ENCODE results near the gene YIPF2.
"Not testable (repeated sequence)": the region's sequence is repeated elsewhere in the genome, so short reads cannot be mapped to it uniquely, and the experiment has no call there.

The YIPF2 gene

DNA sequence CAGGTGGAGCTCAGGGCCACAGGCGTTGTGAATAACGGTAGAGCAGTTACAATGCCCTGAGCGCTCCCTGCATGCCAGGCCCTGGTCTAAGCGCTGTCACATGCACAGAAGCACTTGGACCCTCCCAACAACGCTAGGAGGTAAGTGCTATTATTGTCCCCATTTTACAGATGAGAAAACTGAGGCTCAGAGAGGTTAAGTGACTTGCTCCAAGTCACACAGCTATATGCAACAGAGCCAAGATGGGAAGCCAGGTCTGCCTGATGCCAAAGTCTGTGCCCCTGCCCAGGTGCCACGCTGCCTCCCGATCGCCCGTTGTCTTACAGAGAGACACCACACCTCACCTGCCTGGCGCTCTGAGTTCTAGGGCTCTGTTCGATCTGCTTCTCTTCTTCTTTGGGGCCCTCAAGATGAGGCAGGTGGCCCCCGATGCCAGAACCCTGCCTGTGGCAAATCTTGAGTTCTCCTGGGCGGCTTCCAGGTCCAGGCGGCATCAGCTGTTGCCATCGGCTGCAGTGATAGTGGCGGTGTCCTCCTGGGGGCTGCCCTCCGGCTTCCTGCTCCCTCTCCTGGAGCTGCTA, 20.0 kb downstream of the YIPF2 start:
- no peak for DNase-seq

DNA sequence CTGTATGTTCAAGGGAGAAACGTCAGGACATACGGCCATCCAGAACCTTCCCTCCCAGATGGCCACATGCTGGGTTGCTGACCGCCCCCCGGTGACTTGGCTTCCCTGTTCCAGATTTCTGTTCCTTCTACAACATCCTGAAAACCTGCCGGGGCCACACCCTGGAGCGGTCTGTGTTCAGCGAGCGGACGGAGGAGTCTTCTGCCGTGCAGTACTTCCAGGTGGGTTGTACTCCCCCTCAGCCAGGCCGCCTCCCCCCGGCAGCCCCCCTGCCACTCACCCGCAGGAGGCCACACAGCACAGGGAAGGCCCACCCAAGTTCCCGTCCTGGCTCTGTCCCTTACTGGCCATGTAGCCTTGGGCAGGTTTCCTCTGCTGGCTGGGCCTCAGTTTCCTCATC, 20.5 kb downstream of the YIPF2 start:
- no peak for DNase-seq

DNA sequence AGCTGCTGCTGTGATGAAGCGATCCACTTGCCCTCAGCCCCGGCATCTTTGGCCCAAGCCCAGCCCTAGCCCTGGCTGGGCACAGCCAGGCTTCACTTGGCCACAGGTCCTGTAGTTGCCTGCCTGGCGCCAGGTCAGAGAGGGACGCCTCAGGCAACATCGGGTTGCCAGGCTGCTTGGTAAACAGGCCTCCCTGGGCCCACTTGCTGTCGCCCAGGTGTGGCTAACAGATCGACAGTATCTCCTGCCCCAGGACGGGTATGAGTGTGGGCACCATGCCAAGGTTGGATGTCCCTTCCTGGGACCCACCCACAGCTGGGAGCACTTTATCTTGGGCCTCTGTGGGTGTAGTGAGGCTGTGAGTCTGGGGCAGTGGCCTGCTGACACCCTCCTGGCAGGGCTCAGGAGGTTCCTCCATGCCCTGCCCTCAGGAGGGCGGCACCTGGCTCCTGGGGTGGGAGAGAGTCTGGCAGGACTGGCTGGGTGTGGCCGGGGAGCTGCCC, 29.2 kb downstream of the YIPF2 start:
- peak; percentile 4 for DNase-seq

DNA sequence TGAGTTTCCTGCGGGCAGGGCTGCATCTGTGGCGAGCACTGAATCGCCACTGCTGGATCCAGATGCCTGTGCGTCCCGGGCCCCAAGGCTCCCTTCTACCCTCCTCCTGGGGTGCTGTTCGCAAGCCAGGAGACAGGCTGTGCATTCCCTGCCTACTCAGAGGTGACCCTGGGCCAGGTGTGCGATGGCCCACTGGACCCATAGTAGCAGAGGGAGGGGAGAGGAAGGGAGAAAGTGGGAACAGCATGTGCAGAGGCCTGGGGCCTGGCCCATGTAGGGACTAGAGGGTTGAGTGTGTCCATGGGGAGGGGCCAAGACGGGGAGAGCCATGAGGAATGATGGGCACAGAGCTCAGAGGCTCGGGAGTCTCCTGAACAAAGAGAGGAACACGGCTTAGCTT, 29.8 kb downstream of the YIPF2 start:
- DNase-seq, result no peak

DNA sequence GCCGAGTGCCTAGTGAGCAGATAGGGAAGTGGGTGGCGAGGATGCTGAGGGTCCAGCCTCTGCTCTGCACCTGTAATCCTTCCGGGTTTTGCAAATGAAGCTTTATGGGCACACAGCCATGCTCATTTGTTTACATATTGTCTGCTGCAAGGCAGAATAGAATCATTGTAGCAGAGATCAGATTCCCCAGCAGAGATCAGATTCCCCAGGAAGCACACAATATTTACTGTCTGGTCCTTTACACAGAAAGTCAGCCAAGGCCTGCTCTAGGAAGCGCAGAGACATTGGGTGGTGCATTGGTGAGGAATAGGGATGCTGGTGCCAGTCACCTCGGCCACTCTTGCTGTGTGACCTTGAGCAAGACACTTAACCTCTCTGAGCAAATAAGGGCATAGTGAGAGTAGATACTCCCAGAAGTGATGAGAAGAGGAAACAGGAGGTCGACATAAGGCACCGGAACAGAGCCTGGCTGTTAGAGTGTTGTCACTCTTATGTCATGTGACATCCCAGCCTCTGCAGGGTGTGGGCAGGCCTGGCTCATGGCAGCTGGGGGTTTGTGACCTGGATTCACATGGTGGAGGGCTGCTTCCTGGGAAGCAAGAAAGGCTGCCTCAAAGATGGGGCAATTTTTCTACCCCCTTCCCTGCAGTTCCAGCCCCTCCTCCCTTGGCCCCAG, 31.4 kb downstream of the YIPF2 start:
- DNase-seq, result no peak

DNA sequence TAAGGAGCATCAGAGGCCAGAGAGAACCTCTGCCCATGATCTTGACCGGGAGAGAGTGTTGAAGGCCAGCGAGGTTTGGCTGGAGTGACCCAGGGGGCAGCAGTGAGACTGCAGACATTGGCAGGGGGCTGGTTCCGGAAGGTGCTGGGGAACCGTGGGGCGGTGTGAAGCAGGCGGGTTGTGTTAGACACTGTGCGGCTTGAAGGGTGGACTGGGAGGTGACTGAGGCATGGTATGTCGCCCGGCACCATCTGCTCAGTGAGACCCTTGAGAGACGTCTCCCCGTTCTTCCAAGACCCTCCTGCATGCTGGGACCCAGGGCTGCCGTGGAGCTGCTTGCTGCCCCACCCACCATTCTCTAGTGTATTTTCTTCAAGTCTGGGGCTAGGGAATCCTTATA, 32.5 kb downstream of the YIPF2 start:
- no peak for DNase-seq

DNA sequence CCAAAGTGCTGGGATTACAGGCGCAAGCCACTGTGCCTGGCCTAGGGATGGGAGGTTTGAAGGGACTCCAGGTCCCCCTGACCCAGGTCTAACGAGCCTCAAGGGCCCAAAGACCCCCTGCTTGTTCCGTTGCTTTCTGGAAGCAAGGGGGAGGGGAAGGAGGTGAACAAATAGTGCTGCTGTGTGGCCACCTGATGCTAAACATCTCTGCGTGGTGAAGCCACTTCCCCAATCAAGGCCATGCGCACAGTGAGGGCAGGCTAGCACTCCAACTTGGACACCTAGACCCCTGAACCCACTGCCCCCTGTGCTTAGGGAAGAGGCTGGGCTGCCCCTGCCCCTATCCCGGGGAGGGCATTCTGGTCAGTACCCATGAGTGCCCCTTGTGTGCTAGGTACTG, 33.1 kb downstream of the YIPF2 start:
- DNase-seq, result no peak

DNA sequence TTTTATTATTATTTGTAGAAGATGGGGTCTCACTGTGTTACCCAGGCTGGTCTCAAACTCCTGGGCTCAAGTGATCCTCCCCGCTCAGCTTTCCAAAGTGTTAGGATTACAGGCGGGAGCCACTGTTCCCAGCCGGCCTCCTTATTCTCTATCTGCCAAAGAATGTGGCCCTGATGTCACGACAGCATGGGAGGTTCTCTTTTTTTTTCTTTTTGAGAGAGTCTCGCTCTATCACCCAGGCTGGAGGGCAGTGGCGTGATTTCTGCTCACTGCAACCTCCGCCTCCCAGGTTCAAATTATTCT, 33.6 kb downstream of the YIPF2 start:
- DNase-seq, result no peak

DNA sequence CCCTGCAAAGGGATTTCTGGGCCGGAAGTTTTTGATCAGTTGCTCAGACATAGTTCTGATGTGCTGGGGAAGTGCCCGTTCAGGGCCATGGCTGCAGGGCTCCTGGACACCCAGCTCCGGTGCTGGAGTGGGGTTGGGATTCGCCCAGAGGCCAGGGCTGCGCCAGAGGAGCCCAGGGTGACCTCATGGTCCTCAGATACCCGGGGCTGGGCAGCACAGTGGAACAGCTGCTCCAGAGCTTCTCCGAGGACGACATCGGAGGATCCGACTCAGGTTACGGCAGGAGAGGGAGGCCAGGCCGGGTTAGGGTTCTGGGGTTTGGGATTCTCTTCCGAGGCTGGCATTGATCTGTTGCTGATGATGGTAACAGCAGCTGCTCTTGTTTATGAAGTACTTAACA, 36.2 kb downstream of the YIPF2 start:
- no peak for DNase-seq

DNA sequence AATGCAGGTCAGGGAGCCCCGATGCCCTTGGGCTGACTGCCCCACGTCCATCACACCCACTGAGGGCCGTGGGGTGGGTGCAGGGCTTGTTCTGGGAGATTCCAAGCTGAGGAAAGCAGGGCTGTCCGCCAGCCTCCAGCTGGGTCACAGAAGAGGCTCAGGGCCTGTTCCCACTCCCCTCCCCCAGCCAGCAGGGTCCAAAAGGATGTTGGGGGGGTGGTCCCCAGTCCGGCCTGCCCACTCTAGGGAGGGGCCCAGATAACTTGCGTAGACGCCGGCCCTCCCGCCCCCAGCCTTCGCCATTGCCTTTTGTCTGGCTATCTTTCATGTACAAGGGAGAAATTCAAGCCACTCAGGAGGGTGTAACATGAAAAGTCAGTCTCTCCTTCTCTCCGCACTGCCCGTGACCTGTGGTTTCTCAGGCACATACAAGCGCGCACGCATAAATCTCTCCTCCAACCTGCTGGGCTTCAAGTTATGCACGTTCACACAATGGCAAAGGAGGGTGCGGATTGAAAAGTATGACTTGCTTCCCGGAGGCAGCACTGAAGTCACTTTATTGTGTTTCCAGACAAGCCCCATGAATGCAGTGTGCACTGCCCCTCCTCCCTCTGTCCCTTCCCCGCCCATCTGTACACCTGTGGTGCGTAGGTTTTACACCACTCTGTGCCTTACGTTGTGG, 36.9 kb downstream of the YIPF2 start:
- no peak for DNase-seq

DNA sequence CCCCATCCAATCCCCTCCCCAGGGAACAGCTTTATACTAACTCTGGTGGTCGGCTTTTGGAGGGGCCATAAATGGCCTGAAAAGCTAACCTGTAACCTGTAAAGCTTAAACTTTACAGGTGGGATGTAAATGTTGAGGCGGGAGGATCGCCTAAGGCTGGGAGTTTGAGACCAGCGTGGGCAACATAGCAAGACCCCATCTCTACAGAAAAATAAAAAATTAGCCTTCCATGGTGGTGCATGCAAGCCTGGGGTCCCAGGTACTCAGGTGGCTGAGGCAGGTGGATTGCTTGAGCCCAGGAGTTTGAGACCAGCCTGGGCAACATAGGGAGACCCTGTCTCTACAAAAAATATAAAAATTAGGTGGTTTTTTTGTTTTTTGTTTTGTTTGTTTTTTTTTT, 38.6 kb downstream of the YIPF2 start:
- DNase-seq, result no peak

DNA sequence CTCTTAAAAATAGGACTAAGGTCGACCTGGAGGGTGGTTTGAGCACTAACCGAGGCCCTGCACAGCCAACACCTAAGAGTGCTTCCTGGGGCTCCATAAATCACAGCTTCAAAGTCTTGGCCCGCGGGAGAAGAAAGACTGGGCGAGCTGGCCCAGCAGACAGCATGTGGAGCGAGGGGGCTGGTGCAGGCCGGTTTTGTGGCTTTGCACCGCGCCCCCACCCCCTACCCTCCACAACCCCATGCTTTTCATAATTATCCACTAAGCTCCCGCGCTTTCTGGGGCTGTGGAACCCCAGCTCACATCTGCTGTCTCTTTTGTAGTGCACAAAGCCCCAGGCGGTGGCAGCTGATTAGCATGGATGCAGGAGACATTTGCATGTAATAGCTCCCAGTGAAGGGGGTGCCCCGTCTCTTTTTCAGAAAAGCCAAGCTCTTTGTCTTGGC, 40.0 kb downstream of the YIPF2 start:
- no peak for DNase-seq

DNA sequence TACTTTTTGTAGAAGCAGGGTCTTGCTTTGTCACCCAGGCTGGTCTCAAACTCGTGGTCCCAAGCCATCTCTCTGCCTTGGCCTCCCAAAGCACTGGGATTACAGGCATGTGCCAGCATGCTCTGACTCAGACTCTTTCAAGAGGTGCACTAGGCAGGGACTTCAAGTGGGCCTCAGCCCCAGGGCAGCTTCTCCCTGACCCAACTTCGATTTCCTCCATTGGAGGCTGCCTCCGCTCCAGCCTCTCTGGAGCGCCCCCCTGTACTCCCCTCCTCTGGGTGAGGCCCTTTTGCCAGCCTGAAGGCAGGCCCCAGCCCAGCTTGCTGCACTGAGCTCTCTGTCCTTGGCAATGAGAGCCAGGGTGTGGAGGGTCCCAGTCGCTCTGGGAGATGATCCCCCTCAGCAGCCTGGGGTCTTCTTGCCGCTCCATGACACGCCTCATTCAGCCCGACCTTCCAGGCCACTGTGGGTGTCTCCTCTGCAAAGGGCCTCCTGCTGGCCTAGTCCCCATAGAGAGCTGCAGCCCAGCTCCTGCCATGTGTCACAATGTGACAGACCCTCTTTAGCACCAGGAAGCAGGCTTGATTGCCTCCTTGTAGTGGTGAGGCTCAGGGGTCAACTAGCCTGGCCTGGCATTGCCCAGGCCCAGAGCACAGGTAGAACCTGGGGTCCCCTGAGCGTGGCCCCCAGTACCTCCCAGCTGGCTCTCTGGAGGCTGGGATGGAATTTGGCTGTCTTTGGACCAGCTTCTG, 40.6 kb downstream of the YIPF2 start:
- DNase-seq, result no peak

DNA sequence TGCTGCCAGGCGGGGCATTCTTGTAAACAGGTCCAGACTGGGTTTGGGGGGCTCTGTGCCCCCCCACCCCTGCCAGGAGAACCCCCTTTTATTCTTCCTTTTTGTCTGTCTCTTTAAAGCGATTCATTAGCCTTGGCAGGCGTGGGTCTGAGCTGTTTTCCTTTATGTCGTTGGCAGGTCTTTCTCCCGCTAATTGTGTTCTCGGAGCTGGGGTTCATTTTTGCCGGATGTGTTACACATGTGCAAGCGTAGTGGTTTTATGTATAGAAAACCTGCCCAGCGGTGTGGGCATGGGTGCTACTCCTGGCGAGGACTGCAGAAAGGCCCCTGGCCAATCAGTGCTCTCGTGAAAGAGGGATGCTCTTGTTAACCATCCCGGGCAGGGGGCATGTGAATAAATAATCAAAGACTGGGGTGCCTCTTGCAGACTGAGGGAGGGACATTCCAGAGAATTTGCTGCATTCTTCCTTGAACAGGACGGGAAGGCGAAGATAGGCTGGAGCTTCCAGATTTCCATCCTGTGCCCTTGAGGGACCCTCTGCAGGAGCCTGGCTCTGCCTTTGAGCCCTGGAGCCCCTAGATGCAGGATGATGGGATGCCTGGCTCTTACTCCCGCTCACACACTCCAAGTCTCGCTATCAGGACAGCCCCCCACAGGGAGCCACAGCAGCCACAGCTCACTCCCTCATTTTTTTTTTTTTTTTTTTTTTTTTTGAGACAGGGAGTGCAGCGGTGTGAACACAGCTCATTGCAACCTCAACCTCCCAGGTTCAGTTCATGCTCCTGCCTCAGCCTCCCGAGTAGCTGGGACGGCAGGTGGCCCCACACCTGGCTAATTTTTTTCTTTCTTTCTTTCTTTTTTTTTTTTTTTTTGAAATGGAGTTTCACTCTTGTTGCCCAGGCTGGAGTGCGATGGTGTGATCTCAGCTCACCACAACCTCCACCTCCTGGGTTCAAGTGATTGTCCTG, 43.0 kb downstream of the YIPF2 start:
- DNase-seq, result no peak

DNA sequence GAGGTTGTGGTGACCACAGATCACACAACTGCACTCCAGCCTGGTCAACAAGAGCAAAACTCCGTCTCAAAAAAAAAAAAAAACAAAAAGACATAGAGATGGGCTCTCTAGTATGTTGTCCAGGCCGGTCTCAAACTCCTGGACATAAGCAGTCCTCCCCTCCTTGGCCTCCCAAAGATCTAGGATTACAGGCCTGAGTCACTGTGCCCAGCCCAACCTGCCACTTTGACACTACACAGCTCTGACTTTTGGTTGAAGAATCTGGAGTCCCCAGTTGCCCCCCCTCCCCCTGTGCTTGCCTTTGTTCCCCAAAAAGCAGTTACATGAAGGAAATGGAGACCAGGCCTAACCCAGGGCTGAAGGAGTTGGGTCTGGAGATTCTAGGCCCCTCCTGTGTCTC, 44.2 kb downstream of the YIPF2 start:
- DNase-seq, result no peak

DNA sequence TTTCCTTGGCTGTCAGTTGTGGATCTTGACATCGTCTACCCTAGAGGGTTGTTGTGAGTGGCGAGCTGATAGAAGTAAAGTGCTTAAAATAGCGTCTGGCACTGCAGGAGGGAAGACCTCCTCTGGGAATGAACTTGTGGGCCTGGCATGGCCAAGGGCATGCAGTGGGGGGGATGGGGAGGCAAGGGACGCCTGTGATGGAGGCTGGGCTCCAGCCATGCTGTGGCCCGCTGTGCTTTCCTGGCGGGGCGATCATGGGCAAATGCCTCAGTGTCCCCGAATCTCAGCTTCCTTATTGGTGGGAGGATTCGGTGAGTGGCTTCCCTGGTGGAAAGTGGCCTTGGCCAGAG, 46.4 kb downstream of the YIPF2 start:
- DNase-seq, result no peak

DNA sequence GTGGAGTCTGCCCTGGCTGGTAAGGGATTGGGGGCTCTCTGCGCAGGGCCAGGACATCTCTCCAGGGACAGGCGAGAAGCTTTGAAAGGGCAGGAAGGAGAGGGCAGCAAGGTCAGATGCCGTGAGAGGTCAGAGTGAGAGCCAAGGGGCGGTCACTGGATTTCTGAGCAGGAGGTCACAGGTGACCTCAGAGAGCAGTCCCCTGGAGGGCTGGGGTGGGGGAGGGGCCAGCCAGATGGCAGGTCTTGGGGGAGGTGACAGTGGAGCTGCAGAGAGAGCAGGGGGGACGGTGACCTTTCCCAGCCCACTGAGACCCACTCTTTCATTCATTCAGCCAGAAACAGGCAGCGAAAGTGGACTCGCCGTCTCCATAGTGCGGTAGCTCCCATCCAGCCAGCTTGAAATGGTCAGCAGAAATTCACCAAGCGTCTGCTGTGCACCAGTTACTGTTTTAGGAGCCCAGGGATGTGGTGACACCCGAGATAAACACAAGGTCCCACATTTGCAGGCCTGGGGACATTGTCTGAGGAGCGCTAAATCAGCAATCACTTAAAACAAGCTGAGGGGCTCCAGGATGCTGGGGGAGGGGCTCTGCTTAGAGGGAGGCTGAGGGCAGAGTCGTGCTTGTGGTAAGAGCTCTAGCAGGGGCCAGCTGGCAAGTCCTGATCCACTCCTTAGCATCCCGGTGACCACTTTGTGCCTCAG, 46.9 kb downstream of the YIPF2 start:
- DNase-seq, result no peak

DNA sequence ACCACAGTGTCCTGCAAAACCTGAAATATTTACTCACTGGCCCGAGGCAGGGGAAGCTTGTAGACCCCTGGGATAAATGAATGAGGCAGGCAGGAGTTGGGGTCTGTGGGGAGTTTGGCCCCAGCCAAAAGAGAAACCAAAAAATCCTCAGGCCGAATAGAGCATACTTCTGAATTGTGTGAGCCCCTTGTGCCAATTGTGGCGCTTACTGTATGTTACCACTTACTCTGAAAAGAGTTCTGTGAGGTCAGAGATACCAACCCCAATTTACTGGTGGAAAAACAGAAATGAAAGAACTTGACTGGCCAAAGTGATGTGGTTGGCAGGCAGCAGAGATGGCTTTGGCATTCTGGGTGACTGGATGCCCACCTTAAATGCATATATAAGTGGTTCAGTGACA, 50.2 kb downstream of the YIPF2 start:
- no peak for DNase-seq

DNA sequence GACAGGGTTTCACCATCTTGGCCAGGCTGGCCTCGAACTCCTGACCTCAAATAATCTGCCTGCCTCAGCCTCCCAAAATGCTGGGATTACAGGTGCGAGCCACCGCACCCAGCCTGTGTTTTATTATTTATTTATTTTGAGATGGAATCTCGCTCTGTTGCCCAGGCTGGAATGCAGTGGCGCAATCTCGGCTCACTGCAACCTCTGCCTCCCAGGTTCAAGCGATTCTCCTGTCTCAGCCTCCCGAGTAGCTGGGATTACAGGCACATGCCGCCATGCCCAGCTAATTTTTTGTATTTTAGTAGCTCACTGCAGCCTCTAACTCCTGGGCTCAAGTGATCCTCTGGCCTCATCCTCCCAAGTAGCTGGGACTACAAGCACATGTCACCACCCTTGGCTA, 50.8 kb downstream of the YIPF2 start:
- DNase-seq, result not testable (repeated sequence)

DNA sequence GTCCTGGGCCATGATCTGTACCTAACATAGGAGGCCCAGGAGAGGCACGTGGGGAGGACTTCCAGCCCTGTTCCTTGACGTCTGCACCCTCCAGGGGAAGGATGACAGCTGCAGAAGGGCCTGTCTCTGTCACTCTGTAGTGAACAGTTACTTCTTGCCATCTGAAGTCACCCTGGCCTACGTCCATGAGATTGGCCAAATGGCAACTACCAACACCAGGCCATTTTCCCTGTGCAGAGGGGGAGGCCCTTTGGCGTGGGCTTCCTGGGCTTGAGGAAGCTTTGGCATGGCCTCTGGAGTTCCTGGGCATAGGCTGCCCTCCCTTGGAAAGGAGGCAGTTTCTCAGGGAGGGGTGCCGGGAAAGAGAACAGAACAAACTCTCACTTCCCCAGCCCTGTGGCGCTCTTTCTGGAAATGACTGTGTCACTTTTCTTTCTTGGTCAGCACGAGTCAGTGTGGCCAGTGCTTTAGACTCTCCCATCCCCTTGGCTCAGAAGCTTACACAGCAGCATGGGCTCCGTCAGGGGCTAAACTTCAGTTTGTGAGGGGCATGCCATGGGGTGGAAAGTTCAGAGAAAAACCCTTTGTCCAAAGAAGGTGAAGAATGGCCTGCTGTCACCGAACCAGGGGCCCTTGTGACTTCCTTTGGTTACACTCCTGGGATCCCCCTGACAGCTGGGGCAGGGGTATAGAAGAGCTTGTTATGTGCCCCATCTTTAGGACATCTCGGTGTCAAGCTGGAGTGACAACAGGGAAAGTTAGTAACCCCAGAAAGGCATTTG, 51.8 kb downstream of the YIPF2 start:
- DNase-seq, result no peak

DNA sequence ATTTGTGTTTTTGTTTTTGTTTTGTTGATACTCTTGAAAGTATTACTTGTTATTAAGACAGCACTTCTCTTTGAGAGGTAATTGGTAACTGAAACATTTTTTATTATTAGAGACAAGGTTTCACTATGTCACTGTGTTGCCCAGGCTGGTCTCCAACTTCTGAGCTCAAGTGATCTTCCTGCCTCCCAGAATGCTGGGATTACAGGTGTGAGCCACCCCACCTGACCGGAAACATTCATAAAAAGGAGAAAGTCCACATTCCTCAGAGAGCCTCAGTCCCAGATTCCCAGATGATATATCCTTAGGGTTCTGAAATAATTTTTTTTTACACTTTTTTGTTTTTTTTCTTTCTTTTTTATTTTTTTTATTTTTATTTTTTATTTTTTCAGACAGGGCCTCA, 54.4 kb downstream of the YIPF2 start:
- DNase-seq, result no peak

All from NCI-H774 (cell line).